ENCODE measurements around the gene SMAD3.

DNA sequence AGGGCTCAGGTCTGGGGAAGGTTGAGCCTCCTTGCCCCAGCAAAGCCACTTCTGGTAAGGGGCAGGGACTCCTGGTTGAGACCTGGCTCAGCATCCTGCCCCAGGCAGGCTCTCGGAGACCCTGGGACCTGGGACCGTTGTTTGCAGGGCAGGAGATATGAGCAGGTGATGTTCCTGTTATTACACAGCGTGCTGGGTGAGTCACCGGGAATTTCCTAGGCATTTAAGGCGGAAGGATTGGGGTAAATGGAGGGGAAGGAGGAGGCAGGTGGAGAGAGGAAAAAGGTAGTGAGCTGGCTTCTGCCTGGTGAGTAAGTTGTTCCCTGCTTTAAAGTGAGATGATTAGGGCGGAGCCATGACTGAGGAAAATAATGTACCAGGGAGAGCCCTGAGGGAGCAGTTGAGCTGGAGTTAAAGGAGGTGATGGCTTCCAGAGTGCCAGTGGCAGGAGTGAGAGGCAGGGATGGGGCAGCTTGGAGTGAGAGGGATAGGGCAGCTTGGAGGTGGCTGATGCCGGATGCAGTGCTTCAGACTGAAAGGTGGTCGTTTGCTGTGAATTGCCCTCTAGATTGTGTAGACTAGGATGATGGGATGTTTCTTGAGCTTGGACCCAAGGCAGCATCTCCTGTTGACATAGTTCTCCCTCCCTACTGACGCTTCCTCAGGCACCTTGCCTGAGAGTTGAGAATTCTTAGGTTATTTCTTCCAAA lies 109.6 kb downstream of the SMAD3 start:
- TF ChIP-seq, protein P1, sequence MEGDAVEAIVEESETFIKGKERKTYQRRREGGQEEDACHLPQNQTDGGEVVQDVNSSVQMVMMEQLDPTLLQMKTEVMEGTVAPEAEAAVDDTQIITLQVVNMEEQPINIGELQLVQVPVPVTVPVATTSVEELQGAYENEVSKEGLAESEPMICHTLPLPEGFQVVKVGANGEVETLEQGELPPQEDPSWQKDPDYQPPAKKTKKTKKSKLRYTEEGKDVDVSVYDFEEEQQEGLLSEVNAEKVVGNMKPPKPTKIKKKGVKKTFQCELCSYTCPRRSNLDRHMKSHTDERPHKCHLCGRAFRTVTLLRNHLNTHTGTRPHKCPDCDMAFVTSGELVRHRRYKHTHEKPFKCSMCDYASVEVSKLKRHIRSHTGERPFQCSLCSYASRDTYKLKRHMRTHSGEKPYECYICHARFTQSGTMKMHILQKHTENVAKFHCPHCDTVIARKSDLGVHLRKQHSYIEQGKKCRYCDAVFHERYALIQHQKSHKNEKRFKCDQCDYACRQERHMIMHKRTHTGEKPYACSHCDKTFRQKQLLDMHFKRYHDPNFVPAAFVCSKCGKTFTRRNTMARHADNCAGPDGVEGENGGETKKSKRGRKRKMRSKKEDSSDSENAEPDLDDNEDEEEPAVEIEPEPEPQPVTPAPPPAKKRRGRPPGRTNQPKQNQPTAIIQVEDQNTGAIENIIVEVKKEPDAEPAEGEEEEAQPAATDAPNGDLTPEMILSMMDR (IDR thresholded peaks at IDR 0.05; ENCODE audit: poor library complexity, severe bottlenecking), result no peak
- TF ChIP-seq EP300 (conservative IDR thresholded peaks at IDR 0.05; ENCODE audit: poor library complexity, severe bottlenecking), result no peak
- no peak for TF ChIP-seq EZH2 (IDR thresholded peaks at IDR 0.05; ENCODE audit: borderline replicate concordance, insufficient read depth, low read length, poor library complexity, severe bottlenecking)
- TF ChIP-seq, protein P2, sequence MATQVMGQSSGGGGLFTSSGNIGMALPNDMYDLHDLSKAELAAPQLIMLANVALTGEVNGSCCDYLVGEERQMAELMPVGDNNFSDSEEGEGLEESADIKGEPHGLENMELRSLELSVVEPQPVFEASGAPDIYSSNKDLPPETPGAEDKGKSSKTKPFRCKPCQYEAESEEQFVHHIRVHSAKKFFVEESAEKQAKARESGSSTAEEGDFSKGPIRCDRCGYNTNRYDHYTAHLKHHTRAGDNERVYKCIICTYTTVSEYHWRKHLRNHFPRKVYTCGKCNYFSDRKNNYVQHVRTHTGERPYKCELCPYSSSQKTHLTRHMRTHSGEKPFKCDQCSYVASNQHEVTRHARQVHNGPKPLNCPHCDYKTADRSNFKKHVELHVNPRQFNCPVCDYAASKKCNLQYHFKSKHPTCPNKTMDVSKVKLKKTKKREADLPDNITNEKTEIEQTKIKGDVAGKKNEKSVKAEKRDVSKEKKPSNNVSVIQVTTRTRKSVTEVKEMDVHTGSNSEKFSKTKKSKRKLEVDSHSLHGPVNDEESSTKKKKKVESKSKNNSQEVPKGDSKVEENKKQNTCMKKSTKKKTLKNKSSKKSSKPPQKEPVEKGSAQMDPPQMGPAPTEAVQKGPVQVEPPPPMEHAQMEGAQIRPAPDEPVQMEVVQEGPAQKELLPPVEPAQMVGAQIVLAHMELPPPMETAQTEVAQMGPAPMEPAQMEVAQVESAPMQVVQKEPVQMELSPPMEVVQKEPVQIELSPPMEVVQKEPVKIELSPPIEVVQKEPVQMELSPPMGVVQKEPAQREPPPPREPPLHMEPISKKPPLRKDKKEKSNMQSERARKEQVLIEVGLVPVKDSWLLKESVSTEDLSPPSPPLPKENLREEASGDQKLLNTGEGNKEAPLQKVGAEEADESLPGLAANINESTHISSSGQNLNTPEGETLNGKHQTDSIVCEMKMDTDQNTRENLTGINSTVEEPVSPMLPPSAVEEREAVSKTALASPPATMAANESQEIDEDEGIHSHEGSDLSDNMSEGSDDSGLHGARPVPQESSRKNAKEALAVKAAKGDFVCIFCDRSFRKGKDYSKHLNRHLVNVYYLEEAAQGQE (IDR thresholded peaks at IDR 0.05; ENCODE audit: borderline replicate concordance), result no peak

Data from neural cell (in vitro differentiated cells).